GM18870 (cell line): ENCODE measurements around the gene HIVEP2.
A peak's percentile ranks its signal among the peaks of the same experiment; 100 is the strongest.

Source experiments
- ATAC-seq: cut with Tn5 transposase; IDR thresholded peaks from one replicate; pipeline ENCODE4 v1.9.1; 2021; ENCODE audit warnings: moderate library complexity; ENCODE audit not compliant: unreplicated experiment

HIVEP2 gene

GRCh38 chr6:142845624-142846458 is 99.1 kb downstream of the HIVEP2 start:
- ATAC-seq, result no peak

GRCh38 chr6:142845143-142845571 is 99.8 kb downstream of the HIVEP2 start:
- ATAC-seq, result peak; percentile 41

DNA sequence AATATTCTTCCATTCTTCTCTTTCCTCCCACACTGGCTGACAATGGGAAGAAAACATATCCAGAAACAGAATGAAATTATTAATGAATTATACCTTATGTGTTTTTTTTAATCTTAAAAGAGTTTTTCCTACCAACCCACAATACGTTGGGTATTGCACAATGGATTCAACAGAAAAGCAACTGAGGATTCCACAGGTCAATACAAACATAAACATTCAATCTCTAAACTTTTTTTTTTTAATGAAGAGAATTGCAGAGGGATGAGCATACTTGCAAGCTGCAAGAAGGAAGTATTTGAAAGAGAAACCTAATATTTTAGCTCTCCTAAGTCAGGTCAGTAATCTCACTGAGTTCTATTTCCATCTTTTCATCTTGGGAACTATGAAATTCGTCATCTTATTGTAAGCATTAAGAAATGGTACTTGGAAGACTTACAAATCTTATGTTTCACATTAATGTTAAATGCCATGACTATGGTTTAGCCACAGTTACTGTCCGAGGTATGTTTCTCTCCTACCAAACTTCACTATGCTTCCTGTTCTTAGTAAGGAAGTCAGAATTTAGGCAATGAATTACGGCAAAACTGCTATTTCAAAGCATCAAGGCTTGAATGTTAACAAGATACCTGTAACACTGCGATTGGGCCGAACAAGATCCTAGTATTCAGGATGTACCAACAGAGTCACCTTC is 100.8 kb downstream of the HIVEP2 start:
- peak; percentile 17 for ATAC-seq

DNA sequence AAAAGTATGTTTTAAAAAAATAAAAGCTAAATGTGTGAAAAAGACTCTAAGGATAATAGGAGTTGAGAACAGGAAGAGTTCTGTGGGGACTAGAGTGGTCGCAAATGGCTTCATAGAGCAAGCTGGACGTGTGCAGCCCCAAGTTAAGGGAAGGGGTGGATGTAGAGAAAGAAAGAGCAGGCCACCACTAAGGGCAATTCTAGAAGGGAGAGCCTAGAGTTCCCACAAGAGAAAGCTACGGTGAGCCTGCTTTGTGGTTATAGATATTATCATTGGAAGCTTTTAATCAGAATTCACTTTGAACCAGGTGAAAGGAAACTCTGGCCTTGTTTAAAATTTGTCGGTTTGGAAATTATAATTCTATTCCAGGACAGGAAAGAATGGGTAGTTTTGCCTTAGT is 101.6 kb downstream of the HIVEP2 start:
- ATAC-seq, result no peak

DNA sequence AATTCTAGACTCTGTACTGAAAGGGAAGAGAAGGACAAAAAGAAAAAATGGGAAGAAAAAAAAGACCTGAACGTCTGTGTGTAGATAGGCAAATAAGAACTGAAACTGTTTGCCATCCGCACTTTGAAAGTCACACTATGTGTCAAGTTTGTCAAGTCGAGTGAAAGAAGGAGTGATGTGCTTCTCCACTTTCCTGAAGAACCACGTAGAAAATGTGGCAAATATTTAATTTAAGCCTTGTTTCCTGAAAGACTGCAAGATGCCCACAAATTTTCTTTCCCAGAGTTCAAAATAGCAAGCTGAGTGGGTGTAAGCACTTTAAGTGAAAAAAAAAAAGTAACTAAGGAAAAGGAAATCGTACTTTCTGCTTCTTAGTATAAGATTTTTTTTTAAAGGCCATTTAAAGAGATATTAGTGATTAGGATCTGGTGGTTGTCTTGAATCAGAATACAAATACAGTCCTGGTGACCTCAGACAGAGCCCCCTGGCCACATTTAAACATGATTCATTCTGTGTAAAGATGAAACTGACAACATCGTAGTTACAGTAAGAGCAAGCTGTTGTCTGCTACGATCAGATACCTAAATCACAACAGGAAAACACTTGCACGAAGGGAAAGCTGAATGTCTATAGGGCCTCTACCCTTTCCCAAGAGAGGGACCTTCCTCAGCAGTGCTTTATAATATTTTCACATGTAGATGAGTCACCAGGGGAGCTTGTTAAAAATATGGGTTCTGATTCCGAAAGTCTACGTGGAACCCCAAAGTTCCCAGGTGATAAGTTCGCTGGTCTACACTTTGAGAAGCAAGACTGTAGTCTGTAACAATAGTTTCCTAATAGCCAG is 102.3 kb downstream of the HIVEP2 start:
- peak; percentile 72 for ATAC-seq

- ATAC-seq, result no peak
Observed at GRCh38 chr6:142841915-142842314, 103.1 kb downstream of the HIVEP2 start.

DNA sequence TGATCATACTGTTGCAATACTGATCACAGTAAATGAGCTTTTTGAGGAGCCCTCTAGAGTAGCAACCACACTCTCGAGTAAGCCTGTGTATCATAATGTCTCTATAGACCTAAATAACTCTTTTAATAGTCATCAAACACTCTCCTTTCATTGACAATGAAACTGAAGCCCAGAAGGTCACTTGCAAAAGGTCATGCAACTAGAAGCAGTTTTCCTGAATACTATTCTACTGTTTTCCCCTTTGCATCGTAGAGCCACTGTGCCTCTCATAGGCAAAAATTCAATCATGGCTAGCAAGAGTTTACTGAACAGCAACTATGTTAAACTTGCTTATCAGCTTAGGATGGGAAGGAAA is 105.3 kb downstream of the HIVEP2 start:
- ATAC-seq, result no peak

DNA sequence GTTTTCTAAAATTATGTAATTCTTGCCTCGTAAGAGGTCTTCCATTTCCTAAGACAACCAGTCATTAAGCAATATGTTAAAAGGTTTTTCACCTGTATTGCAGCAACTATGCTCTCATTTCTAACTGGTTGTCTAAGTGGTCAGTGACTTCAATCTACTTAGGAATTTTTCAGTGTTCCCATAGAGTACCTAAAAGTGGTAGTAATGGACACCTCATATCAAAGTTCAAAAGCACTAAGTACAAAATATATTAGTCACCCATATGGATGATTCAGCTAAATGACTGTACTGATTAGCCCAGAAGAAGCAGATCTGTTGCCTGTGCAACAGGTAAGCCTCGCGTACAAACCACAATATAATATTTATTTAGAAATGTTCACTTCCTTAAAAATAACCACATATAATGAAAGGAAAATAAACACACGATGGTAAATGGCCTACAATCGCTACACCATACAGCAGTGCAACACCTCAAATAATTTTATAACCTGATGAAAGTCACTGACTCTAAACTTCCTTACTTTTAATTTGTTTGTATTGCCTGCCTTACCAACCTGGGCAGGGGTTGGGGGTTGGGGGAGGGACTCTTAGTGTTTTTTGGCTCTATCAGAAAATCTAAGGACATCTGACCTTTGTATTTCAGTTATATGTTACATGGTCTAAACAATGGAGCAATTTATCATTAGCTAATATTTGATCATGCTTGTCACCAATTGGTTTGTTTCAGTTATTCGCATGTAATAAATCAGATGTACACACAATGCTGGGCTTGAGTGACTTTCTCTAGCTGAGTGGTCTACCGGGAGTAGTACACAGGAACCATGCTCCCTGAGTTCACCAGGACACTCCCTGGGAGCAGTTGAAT is 105.9 kb downstream of the HIVEP2 start:
- ATAC-seq, result no peak

DNA sequence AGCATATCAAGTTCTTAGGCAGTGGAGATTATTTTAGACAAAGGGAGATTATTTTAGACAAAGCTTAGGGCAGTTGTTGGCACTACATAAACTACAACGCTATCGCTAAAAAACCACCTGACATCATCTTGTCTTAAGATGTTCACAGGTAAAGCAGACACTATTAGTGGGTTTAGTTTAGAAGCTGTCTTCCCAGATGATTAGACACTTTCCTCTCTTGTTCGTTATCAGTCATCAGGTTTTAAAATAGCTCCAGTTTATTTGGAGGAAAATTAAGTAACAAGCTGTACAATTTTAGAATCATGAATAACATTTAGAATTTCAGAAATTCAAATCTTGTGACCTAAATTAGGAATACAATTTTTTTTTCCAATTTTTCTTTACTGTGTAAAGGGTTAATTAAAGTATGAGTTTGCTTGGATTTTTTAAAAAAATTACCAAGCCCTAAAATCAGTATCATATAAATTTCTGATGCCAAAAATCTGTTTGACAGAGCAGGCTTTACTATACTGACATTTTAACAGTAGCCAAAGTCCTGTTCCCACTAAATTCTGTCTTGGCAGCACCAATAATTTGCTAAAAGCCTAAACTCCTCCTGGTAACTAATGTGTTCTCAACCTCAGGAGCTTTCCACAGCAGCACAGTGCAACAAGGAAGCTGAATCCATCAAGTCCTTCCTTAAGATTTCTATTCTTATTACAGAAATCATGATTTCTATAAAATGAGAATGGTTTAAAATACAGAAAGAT is 109.0 kb downstream of the HIVEP2 start:
- ATAC-seq, result no peak

GRCh38 chr6:142834853-142835252 is 110.1 kb downstream of the HIVEP2 start:
- no peak for ATAC-seq

- no peak for ATAC-seq
Observed at GRCh38 chr6:142833798-142834197, 111.2 kb downstream of the HIVEP2 start.

GRCh38 chr6:142833054-142833453 is 111.9 kb downstream of the HIVEP2 start:
- ATAC-seq, result no peak

DNA sequence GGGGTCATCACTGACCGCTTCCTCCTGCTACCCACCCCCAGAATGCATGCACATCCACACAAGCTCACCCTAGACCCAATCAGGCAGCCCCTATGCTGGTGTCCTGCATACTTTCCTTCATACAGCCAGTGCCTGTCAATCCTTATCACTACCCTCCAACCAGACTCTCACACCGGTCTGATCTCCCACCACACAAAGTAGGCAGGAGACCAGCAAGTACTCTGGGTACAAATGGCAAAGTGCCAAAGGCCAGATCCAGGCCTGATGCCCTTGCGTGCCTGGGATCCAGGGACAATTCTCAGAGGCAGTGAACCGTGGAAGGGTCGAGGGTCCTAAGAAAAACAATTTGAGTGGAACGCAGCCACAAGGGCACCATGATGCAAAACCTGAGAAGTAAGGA is 114.2 kb downstream of the HIVEP2 start:
- no peak for ATAC-seq

DNA sequence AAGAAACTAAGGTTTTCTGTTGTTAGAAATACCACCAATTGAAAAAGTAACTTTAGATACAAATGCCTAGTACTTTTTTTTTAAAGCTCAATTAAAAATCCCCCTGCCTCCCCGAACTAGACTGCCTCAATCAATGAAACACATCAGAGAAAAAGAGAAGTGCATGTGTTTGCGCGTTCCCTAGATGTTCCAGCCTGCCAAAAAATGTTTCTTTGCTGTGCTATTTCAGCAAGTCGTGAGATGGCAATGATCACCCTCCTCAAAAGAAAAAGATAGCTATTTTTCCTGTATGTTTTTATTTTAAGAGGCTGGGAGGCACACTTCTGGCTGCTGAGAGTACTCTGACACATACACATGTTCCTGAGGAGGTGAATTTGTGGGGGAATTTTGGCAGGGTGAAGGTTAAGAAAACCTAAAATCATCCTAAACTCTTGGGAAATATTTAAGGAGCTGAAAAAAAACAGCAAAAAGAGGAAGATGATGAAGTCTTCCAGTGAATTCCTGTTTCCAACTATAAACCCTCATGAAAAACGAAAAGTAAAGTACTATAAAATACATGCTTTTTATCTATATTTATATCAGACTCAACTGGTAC is 114.8 kb downstream of the HIVEP2 start:
- ATAC-seq, result no peak

- no peak for ATAC-seq
Observed at GRCh38 chr6:142829556-142829955, 115.4 kb downstream of the HIVEP2 start.

GRCh38 chr6:142827991-142828390 is 117.0 kb downstream of the HIVEP2 start:
- no peak for ATAC-seq

GRCh38 chr6:142827369-142827768 is 117.6 kb downstream of the HIVEP2 start:
- no peak for ATAC-seq

DNA sequence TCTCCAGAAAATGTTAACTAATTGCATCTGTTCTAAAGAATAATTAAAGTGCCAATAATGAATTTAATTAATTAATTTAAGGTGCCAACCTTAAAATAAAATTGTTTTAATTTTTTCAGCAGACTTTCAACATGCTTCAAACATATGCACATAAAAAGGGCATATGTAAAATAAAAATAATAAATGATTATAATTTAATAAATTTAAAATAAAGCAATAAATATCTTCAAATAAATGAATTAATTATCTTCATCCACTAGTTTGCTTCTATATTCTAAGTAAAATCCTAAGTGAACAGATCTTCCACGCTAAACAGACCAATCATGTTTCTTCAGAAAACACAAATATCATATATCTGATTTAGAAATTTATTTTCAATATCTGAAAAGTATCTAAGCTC is 119.2 kb downstream of the HIVEP2 start:
- ATAC-seq, result no peak

DNA sequence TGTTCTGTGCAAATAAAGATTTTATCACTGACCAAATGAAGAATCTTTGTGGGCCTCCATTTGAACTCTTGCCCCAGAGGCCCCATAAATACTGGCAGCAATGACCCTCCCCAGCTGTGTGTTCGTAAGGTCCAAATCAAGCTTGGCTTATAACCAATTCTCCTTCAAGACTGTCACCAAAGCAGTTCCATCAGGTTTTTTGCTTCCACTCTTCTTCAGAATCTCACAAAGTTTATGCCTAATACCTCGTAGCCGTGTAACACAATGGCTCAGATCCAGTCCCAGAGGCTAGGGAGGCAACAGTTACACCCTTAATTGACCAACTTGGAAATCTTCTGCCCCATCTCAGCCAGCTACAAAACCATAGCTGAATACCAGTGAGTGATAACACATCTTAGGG is 120.5 kb downstream of the HIVEP2 start:
- no peak for ATAC-seq
